HG03175 (cell line): ENCODE data around the gene LRRC4B.
"Not testable (repeated sequence)": the region's sequence is repeated elsewhere in the genome, so short reads cannot be mapped to it uniquely, and the experiment has no call there.

Source experiments
- ATAC-seq: cut with Tn5 transposase; IDR thresholded peaks from one replicate; pipeline ENCODE4 v1.9.1; 2021; ENCODE audit warnings: mild to moderate bottlenecking, moderate library complexity; ENCODE audit not compliant: unreplicated experiment

The LRRC4B gene

DNA sequence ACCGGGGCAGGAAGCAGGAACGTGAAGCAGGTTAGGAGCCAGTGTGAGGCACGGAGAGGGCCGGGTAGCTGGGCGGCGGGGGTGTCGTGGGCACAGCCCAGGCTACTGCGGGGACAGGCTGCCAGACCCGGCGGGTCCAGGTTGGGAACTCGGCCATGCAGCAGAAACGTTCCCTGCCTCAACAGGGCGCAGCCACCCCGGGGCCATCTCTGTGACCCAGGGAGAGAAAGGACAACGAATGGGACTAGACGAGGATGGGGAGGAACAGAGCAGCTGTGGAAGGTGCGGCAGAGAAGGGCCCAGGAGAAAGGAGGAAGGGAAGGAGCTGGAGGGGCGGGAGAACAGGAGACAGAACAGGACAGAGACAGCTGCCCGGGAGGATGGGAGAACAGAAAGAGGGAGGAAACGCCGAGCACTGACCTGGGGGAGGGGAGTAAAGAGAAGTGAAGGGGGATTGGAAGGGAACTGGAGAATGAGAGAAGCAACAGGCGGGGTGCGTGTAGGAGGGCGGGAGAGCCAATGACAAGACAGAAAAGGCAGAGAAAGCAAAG is 78.7 kb downstream of the LRRC4B start:
- ATAC-seq: no peak

GRCh38 chr19:50488389-50489194 is 79.6 kb downstream of the LRRC4B start:
- ATAC-seq: no peak

GRCh38 chr19:50486823-50487515 is 81.3 kb downstream of the LRRC4B start:
- ATAC-seq: no peak

GRCh38 chr19:50485284-50485955 is 82.8 kb downstream of the LRRC4B start:
- no peak for ATAC-seq

DNA sequence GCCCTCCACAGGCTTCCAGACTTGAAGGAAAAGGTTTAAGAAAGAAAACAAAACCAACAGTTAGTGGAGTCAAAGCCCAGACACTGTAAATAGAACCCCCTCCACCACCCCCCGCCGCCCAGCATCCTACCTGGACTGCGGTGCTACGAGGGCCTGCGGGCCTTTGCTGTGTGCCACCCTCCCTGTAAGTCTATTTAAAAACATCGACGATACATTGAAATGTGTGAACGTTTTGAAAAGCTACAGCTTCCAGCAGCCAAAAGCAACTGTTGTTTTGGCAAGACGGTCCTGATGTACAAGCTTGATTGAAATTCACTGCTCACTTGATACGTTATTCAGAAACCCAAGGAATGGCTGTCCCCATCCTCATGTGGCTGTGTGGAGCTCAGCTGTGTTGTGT is 85.3 kb downstream of the LRRC4B start:
- no peak for ATAC-seq

GRCh38 chr19:50482271-50482855 is 85.9 kb downstream of the LRRC4B start:
- no peak for ATAC-seq

- ATAC-seq: no peak
These were observed 86.7 kb downstream of the LRRC4B start for GRCh38 chr19:50481351-50482149.

- ATAC-seq: no peak
These were observed 87.7 kb downstream of the LRRC4B start for GRCh38 chr19:50480281-50481111.

GRCh38 chr19:50479761-50480251 is 88.4 kb downstream of the LRRC4B start:
- no peak for ATAC-seq

- no peak for ATAC-seq
These were observed 89.1 kb downstream of the LRRC4B start for GRCh38 chr19:50478901-50479715.

- ATAC-seq: no peak
These were observed 90.3 kb downstream of the LRRC4B start for GRCh38 chr19:50477751-50478515.

- no peak for ATAC-seq
These were observed 91.4 kb downstream of the LRRC4B start for GRCh38 chr19:50476907-50477238.

- peak; percentile 76 for ATAC-seq
These were observed 91.9 kb downstream of the LRRC4B start, which contains the start of the genes EMC10 and GARIN5A for GRCh38 chr19:50476224-50476906. Gene EMC10, plus strand, starts transcription at chr19:50476507. Its CDS starts 38 bp downstream, at chr19:50476545. Gene GARIN5A, minus strand, starts transcription at chr19:50476848. Its CDS starts 460 bp downstream, at chr19:50476388.

GRCh38 chr19:50475736-50476223 is 92.5 kb downstream of the LRRC4B start:
- no peak for ATAC-seq

- ATAC-seq: no peak
These were observed 93.1 kb downstream of the LRRC4B start for GRCh38 chr19:50475101-50475568.

DNA sequence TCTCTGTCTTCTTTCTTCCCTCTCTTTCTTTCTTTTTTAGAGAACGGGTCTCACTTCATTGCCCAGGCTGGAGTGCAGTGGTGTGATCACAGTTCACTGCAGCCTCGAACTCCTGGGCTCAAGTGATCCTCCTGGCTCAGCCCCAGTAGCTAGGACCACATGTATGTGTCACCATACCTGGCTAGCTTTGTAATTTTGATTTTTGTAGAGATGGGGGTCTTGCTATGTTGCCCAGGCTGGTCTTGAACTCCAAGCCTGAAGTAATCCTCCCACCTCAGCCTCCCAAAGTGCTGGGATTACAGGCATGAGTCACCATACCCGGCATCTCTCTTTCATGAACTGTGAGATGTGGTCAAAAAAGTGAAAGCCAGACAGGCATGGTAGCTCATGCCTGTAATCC is 94.9 kb downstream of the LRRC4B start:
- not testable (repeated sequence) for ATAC-seq

DNA sequence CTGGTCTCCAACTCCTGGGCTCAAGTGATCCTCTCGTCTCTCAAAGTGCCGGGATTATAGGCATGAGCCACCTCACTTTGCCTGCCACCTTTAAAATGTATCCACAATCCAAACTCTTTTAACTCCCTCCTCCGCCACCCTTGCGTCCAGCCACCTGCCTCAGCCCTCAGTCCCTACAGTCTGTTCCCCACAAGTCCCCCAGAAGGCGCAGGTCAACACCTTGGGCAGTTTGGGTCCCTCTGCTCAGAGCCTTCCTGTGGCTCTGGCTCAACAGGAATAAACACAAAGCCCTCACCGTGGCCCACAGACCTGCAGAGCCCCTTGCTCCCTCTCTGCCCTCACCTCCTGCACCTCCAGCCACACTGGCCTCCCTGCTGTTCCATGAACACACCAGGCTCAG is 99.4 kb downstream of the LRRC4B start:
- no peak for ATAC-seq
